COLO829 (cell line): Measurements from ENCODE around the gene NDUFA3.

Experiments used
- DNase-seq: peaks from one replicate; pipeline ENCODE4 v3.0.0; 2012; ENCODE audit warnings: low spot score

Gene NDUFA3

DNA sequence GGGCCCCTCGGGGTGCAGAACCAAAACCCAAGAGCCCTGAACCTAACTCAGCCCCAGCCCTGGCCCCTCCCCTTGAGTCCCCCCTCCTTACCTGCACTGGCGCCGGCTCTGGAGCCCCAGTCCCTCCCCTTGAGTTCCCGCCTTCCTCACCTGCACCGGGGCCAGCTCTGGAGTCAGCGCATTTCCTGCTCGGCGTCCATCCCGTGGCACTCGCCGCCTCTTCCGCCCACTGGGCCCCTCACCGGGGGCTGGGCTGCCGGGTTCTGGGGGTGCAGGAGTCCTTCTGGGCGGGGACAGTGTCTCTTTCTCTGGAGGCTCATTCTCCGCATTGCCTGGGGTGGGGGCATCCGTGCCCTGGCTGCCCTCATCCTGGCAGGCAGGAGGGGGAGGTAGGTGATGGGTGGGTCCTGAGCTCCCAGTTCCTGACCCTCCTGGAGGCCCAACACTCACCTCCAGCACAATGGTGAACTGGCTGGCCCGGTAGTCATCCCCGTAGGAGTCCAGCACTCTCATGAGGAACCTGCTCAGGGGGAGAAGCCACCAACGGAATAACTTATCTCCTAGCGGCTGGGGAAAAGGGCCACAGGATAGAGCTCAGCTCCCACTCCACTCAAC is 5.3 kb downstream of the NDUFA3 start:
- no peak for DNase-seq

DNA sequence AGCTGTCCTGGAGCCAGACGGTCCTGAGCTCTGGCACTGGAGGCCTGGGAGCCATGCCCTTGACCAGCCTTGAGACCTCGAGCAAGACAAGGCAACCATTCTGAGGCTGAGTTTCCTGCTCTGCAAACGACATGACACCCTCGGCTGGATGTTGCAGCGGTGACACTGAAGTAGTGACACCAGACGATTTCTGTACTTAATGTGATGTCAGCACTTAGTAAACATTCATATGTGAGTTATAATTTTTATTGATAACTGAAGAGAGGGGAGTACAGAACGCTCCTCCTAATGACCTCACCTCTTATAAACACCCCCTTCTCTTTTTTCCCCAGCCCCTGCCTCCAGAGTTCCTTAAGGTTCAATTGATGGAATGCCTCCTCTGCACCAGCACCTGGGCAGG is 5.8 kb downstream of the NDUFA3 start:
- DNase-seq: no peak

GRCh38 chr19:54109651-54110050 is 7.0 kb downstream of the NDUFA3 start:
- DNase-seq: no peak

- DNase-seq: peak; percentile 67
Measured at GRCh38 chr19:54114340-54115108, 11.9 kb downstream of the NDUFA3 start.

GRCh38 chr19:54115109-54116063 is 12.7 kb downstream of the NDUFA3 start, which contains the start of the genes PRPF31 and TFPT:
TSS of gene PRPF31 (plus strand) at chr19:54115754. CDS start at chr19:54118279, 2,525 bp downstream.
TSS of gene TFPT (minus strand) at chr19:54115657. CDS start at chr19:54115269, 388 bp downstream.
- DNase-seq: peak; percentile 99

- DNase-seq: no peak
Measured at GRCh38 chr19:54121259-54121658, 18.6 kb downstream of the NDUFA3 start.

DNA sequence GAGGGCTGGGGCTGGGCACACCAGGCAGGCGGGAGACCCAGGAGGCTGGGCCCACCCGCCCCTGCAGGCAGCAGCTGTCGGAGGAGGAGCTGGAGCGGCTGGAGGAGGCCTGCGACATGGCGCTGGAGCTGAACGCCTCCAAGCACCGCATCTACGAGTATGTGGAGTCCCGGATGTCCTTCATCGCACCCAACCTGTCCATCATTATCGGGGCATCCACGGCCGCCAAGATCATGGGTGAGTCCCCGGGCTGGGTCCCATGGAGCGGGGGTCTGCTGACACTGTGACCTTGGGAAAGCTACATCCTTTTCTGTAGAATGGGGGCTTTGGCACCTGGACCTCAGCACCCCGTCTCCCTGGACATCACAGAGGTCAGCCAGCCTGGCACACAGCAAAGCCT is 21.0 kb downstream of the NDUFA3 start:
- DNase-seq: no peak

- no peak for DNase-seq
Measured at GRCh38 chr19:54124393-54124792, 21.7 kb downstream of the NDUFA3 start.

DNA sequence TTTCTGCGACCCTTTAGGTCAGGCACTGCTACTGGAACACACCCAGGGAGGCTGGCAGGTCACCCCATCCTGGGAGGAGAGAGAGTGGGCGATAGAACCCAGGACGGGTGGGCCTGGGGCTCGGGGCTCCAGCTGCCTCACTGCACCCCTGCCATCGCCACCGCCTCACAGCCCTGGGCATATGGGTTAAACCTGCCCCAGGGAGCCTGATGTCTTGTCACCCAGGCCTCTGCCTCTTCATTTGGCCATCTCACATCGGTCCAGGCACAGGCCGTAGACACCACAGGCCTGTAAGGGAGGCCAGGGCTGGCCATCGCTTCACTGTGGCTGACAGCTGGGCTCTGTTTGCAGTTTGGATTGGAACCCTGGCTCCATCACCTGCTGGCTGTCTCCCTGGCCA is 23.1 kb downstream of the NDUFA3 start:
- DNase-seq: no peak

DNA sequence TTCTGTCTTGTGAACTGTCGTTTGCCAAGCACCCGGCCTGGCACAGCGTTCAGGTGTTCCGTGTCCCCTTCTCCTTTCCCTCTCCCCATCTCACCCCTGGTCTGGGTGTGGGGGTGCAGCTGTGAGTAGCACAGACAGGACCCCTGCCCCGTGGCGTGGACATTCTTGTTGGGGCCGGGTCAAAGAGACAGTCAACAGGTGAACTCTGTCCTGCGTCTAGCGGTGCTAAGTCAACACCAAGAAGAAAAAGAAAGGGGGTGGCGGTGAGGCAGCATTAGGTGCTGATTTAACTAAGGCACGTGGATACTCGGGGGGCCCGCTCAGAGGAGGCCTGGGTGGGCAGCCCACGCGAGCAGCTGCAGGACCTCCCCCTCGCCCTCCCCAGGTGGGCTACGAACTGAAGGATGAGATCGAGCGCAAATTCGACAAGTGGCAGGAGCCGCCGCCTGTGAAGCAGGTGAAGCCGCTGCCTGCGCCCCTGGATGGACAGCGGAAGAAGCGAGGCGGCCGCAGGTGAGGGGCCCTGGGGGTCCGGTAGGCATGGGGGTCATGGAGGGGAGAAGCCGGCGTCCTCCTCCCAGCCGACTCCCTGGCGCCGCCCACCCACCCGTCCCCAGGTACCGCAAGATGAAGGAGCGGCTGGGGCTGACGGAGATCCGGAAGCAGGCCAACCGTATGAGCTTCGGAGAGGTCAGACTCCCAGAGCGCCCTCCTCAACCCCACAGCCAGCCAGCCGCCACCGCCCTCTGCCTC is 25.2 kb downstream of the NDUFA3 start:
- no peak for DNase-seq

DNA sequence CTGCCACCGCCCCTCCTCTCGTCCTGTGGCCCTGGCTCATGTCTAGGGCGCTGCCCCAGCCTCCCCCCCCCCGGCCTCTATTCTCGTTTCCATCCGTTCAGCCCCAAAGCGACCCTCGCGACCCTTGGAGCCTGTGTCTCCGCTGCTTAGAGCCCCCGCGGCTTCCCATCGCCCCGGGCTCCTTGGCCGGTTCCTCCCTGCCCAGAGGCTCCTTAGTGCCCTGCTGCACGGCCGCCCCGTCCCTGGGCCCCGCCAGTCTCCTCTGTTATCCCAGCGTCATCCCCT is 25.7 kb downstream of the NDUFA3 start:
- no peak for DNase-seq

GRCh38 chr19:54128796-54129616 is 26.4 kb downstream of the NDUFA3 start:
- DNase-seq: no peak

DNA sequence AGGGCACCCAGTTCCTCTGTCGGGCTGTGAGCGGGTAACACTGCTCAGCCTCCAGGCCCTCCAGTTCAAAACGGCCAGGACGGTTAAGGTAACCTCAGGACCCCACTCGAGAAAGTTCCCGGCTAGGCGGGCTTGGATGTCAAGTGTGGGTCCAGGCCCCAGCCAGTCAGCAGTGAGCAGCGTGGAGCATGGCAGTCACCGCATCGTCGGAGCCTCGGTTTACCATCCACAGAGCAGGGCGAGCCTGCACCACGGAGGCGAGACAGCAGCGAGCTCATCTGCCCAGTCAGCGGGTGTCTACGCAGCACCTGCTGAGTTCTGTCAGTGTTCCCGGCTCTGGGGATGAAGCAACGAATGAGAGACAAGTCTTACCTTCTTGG is 27.0 kb downstream of the NDUFA3 start:
- no peak for DNase-seq

DNA sequence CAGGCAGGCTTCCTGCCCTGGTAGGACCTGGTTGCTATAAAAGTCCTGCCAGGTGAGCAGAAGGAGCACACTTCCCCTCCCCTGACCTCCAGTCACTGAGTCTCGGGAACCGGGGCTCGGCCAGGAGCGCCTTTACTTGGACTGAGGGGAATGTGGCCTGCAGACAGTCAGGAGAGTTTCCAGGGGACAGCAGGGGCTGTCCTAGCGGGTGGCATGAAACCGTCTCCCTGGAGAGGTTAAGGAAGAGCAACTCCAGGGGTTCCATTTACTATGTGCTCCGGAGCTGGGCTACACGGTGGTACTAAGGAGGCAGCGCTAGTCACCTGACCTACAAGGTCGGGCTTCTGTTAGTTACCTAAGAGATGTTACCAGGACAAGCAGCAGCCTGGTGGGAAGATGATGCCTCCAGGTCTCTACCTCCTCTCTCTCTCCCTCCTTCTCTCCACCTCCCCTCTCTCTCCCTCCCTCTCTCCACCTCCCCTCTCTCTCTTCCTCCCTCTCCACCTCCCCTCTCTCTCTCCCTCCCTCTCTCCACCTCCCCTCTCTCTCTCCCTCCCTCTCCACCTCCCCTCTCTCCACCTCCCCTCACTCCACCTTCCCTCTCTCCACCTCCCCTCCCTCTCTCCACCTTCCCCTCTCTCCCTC is 30.8 kb downstream of the NDUFA3 start:
- no peak for DNase-seq

- no peak for DNase-seq
Measured at GRCh38 chr19:54133957-54134590, 31.4 kb downstream of the NDUFA3 start.

DNA sequence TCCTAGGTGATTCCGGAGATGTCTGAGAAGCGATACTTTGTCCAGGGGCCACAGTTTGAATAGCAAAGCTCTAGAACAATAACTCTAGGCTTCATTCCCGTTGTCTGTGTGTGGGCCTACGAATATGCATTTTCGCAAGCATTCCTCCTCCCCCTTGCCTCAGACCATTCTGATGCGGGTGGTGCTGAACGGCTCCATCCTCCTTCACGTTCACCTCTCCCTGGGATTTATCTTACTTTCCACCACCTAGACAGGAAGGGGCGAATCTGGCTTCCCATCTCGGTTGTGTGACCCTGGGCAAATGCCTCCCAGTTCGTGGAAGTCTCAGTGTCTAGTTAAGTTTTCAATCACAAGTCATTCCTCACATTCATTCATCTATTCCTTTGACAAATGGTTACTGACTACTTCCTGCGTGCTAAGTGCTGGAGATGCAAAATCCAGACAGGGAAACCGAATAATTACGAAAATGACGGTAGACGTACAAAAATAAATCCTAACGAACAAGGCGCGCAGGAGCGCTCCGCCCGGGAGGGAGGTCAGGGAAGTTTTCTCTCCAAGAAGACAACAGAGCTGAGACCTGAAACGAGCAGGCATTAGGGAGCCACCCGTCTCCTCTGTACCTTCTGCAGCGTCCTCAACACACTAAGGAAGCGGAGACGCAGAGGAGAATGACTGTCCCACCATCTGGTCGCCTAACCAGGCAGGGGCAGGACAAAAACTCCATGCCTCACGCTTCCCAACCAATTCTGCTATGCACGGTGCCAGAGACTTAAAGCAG is 33.6 kb downstream of the NDUFA3 start:
- no peak for DNase-seq

- peak; percentile 100 for DNase-seq
Measured at GRCh38 chr19:54136864-54137698, 34.4 kb downstream of the NDUFA3 start.

GRCh38 chr19:54137699-54138488 is 35.2 kb downstream of the NDUFA3 start, which contains the start of gene CNOT3:
TSS of gene CNOT3 (plus strand) at chr19:54137762. CDS start at chr19:54142979, 5,217 bp downstream.
- no peak for DNase-seq
